Spleen (tissue), 11 donors: ENCODE measurements around the gene CTDSPL. TPM values are rescaled to one million over a fixed set of nuclear protein-coding genes. Genes with fewer than 3 reads are reported as not detected.

ENCODE experiments used
- DNase-seq: peaks from one replicate; pipeline ENCODE4 v3.0.0-alpha.2; 2020
- H3K27ac ChIP-seq, 8 donors: fragments of 200-600 bp; sonication (generic) in 7 of 8; 1 replicate in 4 of 8; 2 replicates in 4 of 8; pipeline versions ENCODE4 v1.5.0 to v1.8.0; 2016 to 2021; ENCODE audit warnings: inconsistent platforms in 4 of 8, mild to moderate bottlenecking in 4 of 8, moderate library complexity in 1 of 8
- H3K27me3 ChIP-seq, 7 donors: fragments of 200-600 bp; sonication (generic) in 6 of 7; replicated peaks in 1 of 7; 1 replicate in 4 of 7; 2 replicates in 3 of 7; pipeline versions ENCODE4 v1.5.0 to v1.8.0; 2016 to 2021; ENCODE audit warnings: inconsistent platforms in 3 of 7, mild to moderate bottlenecking in 1 of 7
- H3K36me3 ChIP-seq, 6 donors: fragments of 200-600 bp; sonication (generic) in 5 of 6; 1 replicate in 4 of 6; 2 replicates in 2 of 6; pipeline versions ENCODE4 v1.5.0 to v1.8.0; 2016 to 2021; ENCODE audit warnings: inconsistent platforms in 2 of 6
- H3K4me1 ChIP-seq, 6 donors: fragments of 200-600 bp; sonication (generic) in 5 of 6; 1 replicate in 3 of 6; 2 replicates in 3 of 6; pipeline versions ENCODE4 v1.5.0 to v1.8.0; 2016 to 2021; ENCODE audit warnings: inconsistent platforms in 3 of 6
- H3K4me3 ChIP-seq, 8 donors: fragments of 200-600 bp; sonication (generic) in 7 of 8; 1 replicate in 4 of 8; 2 replicates in 4 of 8; pipeline versions ENCODE4 v1.5.0 to v1.8.0; 2016 to 2021; ENCODE audit warnings: inconsistent platforms in 4 of 8, mild to moderate bottlenecking in 4 of 8, moderate library complexity in 2 of 8
- H3K9me3 ChIP-seq, 8 donors: fragments of 200-600 bp; sonication (generic) in 7 of 8; 1 replicate in 4 of 8; 2 replicates in 4 of 8; pipeline versions ENCODE4 v1.5.0 to v1.8.0; 2016 to 2021; ENCODE audit warnings: inconsistent platforms in 4 of 8
- CTCF ChIP-seq, 11 experiments: fragments of 200-600 bp in 7 of 11; fragments of 450-650 bp in 4 of 11; sonication (generic) in 4 of 11; IDR thresholded peaks in 8 of 11; conservative IDR thresholded peaks in 3 of 11; 1 replicate in 7 of 11; 2 replicates in 4 of 11; pipeline versions ENCODE4 v1.4.0 to v1.8.0; 2016 to 2021; ENCODE audit warnings: antibody characterized with exemption in 11 of 11, inconsistent platforms in 4 of 11, mild to moderate bottlenecking in 1 of 11
- POLR2A ChIP-seq, 3 donors: fragments of 450-650 bp; IDR thresholded peaks; one replicate each; pipeline ENCODE4 v1.5.1; 2017; ENCODE audit warnings: antibody characterized with exemption in 3 of 3, mild to moderate bottlenecking in 1 of 3
- POLR2AphosphoS5 ChIP-seq, 3 donors: sonication (generic); formaldehyde crosslinking; IDR thresholded peaks; one replicate each; pipeline ENCODE4 v1.5.1; 2017; ENCODE audit warnings: antibody characterized with exemption in 3 of 3
- WGBS, 5 donors: extraction: QIAGEN DNeasy Blood & Tissue Kit in 3 of 5; methylation state at CpG; one replicate each; pipeline versions ENCODE4 v1.1.5 to v1.1.7; 2013 to 2018; 5-methylcytosine and 5-hydroxymethylcytosine counted together
- intact Hi-C: fragments of 100-400 bp; cut with DNase I; formaldehyde crosslinking; loops from one replicate; pipeline ENCODE4 v1.15.0; 2023; ENCODE audit warnings: low total_unique reads
- polyA plus RNA-seq, 3 donors: library from polyadenylated mRNA; stranded (reverse); fragments of 200-250 nt; gene quantifications; one replicate each; pipeline ENCODE4 v1.2.1, GENCODE V29; 2013
- total RNA-seq, 7 donors: library from RNA; depleted of rRNA in 3 of 7; stranded (reverse); fragments of >200 nt in 3 of 7; fragmentation: NEBNext Ultra II Directional in 4 of 7; extraction: Animal tissue kit (Norgen Biotek cat#: 25700) in 4 of 7; gene quantifications; one replicate each; pipeline versions ENCODE4 v1.1.0 to v1.2.1, GENCODE V29; 2016 to 2021
- donor health status: healthy with polysubstance abuse.
- donor health status: DM: no; HTN: no; CAD: no; lungs with moderate emphysema.
- donor health status: DM: no; HTN: no; CAD: no.
- donor health status: Bipolar disorder and iron deficiency.
- donor health status: healthy.
- donor health status: DM: no; HTN: no; CAD: no.
- donor health status: DM: yes; HTN: yes; CAD: no.

CTDSPL gene
- total and polyA plus RNA-seq, 10 donors, result 3.9 to 46.0 (median 26.2) TPM

- intact Hi-C loops, result no loop called here
- peaks cover 16 to 64% (median 43%) of the 10 kb centered on the region in 6 donors for H3K4me1 ChIP-seq
- 88 to 98% (median 96%) methylated on average over 6 of the region's 6 CpGs for WGBS, 5 donors
- DNase-seq, result peak; percentile 76
- H3K4me3 ChIP-seq, result no peak overlapping the region
- H3K9me3 ChIP-seq, result no peaks in the 10 kb centered on the region
- H3K36me3 ChIP-seq, result peaks cover 0 to 76% (median 29%) of the 10 kb centered on the region in 6 donors
- H3K27ac ChIP-seq, result no peak overlapping the region
- H3K27me3 ChIP-seq, result no peaks in the 10 kb centered on the region
- no peak for TF ChIP-seq CTCF (IDR thresholded peaks at IDR 0.05 in 8 of 11, conservative IDR thresholded peaks at IDR 0.05 in 3 of 11)
- no peak for TF ChIP-seq POLR2A (IDR thresholded peaks at IDR 0.05)
- no peak for TF ChIP-seq POLR2AphosphoS5 (IDR thresholded peaks at IDR 0.05)
Measured at GRCh38 chr3:38000242-38000916, 138.7 kb downstream of the CTDSPL start.

GRCh38 chr3:38000965-38001455 is 139.3 kb downstream of the CTDSPL start:
- intact Hi-C loops, result no loop called here
- WGBS, 5 donors, result 95 to 99% (median 97%) methylated on average over 6 of the region's 6 CpGs

GRCh38 chr3:38001456-38002081 is 139.9 kb downstream of the CTDSPL start:
- Histone ChIP-seq H3K9me3 (no peaks in the 10 kb centered on the region), H3K27me3 (no peaks in the 10 kb centered on the region), H3K27ac (peak overlapping the region in 1 of 8 donors; percentile 2), H3K4me1 (peaks cover 15 to 52% (median 33%) of the 10 kb centered on the region in 6 donors), H3K36me3 (peaks cover 0 to 76% (median 37%) of the 10 kb centered on the region in 6 donors), H3K4me3 (no peak overlapping the region)
- intact Hi-C loops, result no loop called here
- 85 to 95% (median 95%) methylated on average over 8 to 9 of the region's 9 CpGs for WGBS, 5 donors
- DNase-seq, result peak; percentile 77
- peak in 1 of 3 donors; percentile 37 for TF ChIP-seq POLR2AphosphoS5 (IDR thresholded peaks at IDR 0.05)
- no peak for TF ChIP-seq POLR2A (IDR thresholded peaks at IDR 0.05)
- no peak for TF ChIP-seq CTCF (IDR thresholded peaks at IDR 0.05 in 8 of 11, conservative IDR thresholded peaks at IDR 0.05 in 3 of 11)

More at GRCh38 chr3:38000965-38001455, 139.3 kb downstream of the CTDSPL start:
- H3K9me3 ChIP-seq, result no peaks in the 10 kb centered on the region
- DNase-seq, result peak; percentile 76
- no peak for TF ChIP-seq POLR2AphosphoS5 (IDR thresholded peaks at IDR 0.05)
- TF ChIP-seq CTCF (IDR thresholded peaks at IDR 0.05 in 8 of 11, conservative IDR thresholded peaks at IDR 0.05 in 3 of 11), result no peak
- no peaks in the 10 kb centered on the region for H3K27me3 ChIP-seq
- H3K4me3 ChIP-seq, result no peak overlapping the region
- peak overlapping the region in 1 of 8 donors; percentile 2 for H3K27ac ChIP-seq
- H3K36me3 ChIP-seq, result peaks cover 0 to 76% (median 32%) of the 10 kb centered on the region in 6 donors
- peaks cover 15 to 58% (median 38%) of the 10 kb centered on the region in 6 donors for H3K4me1 ChIP-seq

- TF ChIP-seq POLR2AphosphoS5 (IDR thresholded peaks at IDR 0.05) (no peak), CTCF (IDR thresholded peaks at IDR 0.05 in 8 of 11, conservative IDR thresholded peaks at IDR 0.05 in 3 of 11) (no peak), POLR2A (IDR thresholded peaks at IDR 0.05) (no peak)
- WGBS, 5 donors, result 89 to 98% (median 96%) methylated on average over 3 to 6 of the region's 6 CpGs
- Histone ChIP-seq H3K9me3 (no peaks in the 10 kb centered on the region), H3K27me3 (no peaks in the 10 kb centered on the region), H3K4me1 (peaks cover 9 to 44% (median 26%) of the 10 kb centered on the region in 6 donors), H3K27ac (no peak overlapping the region), H3K4me3 (no peak overlapping the region), H3K36me3 (peaks cover 0 to 80% (median 41%) of the 10 kb centered on the region in 6 donors)
- intact Hi-C loops, result no loop called here
- DNase-seq, result peak; percentile 68
Measured at GRCh38 chr3:38002291-38002876, 140.7 kb downstream of the CTDSPL start.
